B cell (primary cell): ENCODE results near the gene GSTP1. TPM values are rescaled to one million over a fixed set of nuclear protein-coding genes. Genes with fewer than 3 reads are reported as not detected.

ENCODE experiments used
- ATAC-seq: fragments of 200-7000 bp; cut with Tn5 transposase; one replicate; pipeline ENCODE4 v1.10.0; 2021; ENCODE audit warnings: low read depth, mild to moderate bottlenecking, moderate number of reproducible peaks, moderate library complexity
- CTCF ChIA-PET: fragments of 350-600 bp; sonication (Branson Sonifier 250); formaldehyde crosslinking; loops from one replicate; lab custom pipeline; 2021; ENCODE audit warnings: antibody characterized with exemption, inconsistent platforms; lab: Charles Lee
- POLR2A ChIA-PET: fragments of 350-600 bp; sonication (Branson Sonifier 250); formaldehyde crosslinking; loops from one replicate; lab custom pipeline; 2021; ENCODE audit warnings: antibody characterized with exemption; lab: Charles Lee
- DNase-seq: peaks from one replicate; pipeline ENCODE4 v3.0.0; 2013
- H2AFZ ChIP-seq: 2 replicates; pipeline ENCODE4 v1.6.1; 2012; ENCODE audit warnings: mild to moderate bottlenecking, low read depth, low read length; ENCODE audit not compliant: insufficient read depth, poor library complexity, severe bottlenecking
- H3K27ac ChIP-seq, 2 donors: 1 replicate in 1 of 2; 2 replicates in 1 of 2; pipeline ENCODE4 v1.5.1; 2012 to 2013; ENCODE audit warnings: low read length in 2 of 2, mild to moderate bottlenecking in 2 of 2, moderate library complexity in 1 of 2
- H3K27me3 ChIP-seq, 4 experiments: fragments of 200-600 bp in 1 of 4; sonication (generic) in 1 of 4; replicated peaks in 1 of 4; 1 replicate in 2 of 4; 2 replicates in 2 of 4; pipeline versions ENCODE4 v1.6.1 to v1.7.0; 2013 to 2016; ENCODE audit warnings: low read length in 3 of 4, mild to moderate bottlenecking in 2 of 4, mixed read lengths in 1 of 4, moderate library complexity in 1 of 4; ENCODE audit not compliant: insufficient read depth in 4 of 4, control insufficient read depth in 3 of 4; ENCODE audit errors: control extremely low read depth in 1 of 4
- H3K36me3 ChIP-seq, 2 experiments: replicated peaks in 1 of 2; 1 replicate in 1 of 2; 2 replicates in 1 of 2; pipeline versions ENCODE4 v1.6.1 to v1.7.1; 2013; ENCODE audit warnings: low read length in 1 of 2; ENCODE audit not compliant: insufficient read depth in 2 of 2, control insufficient read depth in 1 of 2; ENCODE audit errors: control extremely low read depth in 1 of 2, extremely low read depth in 1 of 2
- H3K4me1 ChIP-seq, 2 donors: fragments of 200-600 bp in 1 of 2; sonication (generic) in 1 of 2; 1 replicate in 1 of 2; 2 replicates in 1 of 2; pipeline versions ENCODE4 v1.5.1 to v1.6.1; 2013 to 2017; ENCODE audit warnings: low read length in 2 of 2; ENCODE audit not compliant: control insufficient read depth in 2 of 2, insufficient read depth in 2 of 2
- H3K4me2 ChIP-seq: replicated peaks from 2 replicates; pipeline ENCODE3; 2012; ENCODE audit warnings: mild to moderate bottlenecking, low read depth, low read length; ENCODE audit not compliant: poor library complexity, severe bottlenecking
- H3K4me3 ChIP-seq, 5 experiments: fragments of 200-600 bp in 1 of 5; sonication (generic) in 1 of 5; 1 replicate in 3 of 5; 2 replicates in 2 of 5; pipeline versions ENCODE4 v1.5.1 to v1.7.0; 2011 to 2016; ENCODE audit warnings: low read length in 4 of 5, mild to moderate bottlenecking in 4 of 5, low read depth in 2 of 5, control low read depth in 1 of 5, moderate library complexity in 1 of 5; ENCODE audit not compliant: insufficient read depth in 1 of 5; ENCODE audit errors: control extremely low read depth in 1 of 5, extremely low read depth in 1 of 5
- H3K79me2 ChIP-seq: fragments of 200-600 bp; sonication (generic); one replicate; pipeline ENCODE4 v1.6.0; 2016; ENCODE audit warnings: low read length; ENCODE audit not compliant: control insufficient read depth, insufficient read depth
- H3K9ac ChIP-seq: fragments of 200-600 bp; sonication (generic); 2 replicates; pipeline ENCODE4 v1.6.1; 2017; ENCODE audit warnings: mild to moderate bottlenecking, low read length, moderate library complexity
- H3K9me3 ChIP-seq, 3 donors: one replicate each; pipeline versions ENCODE4 v1.6.1 to v1.7.1; 2013; ENCODE audit warnings: low read length in 2 of 3; ENCODE audit not compliant: control insufficient read depth in 2 of 3, insufficient read depth in 1 of 3; ENCODE audit errors: control extremely low read depth in 1 of 3
- H4K20me1 ChIP-seq: 2 replicates; pipeline ENCODE4 v1.6.0; 2012; ENCODE audit warnings: mild to moderate bottlenecking, low read length; ENCODE audit not compliant: insufficient read depth, control insufficient read depth, poor library complexity, severe bottlenecking
- H3K27ac Mint-ChIP-seq: one replicate; pipeline ENCODE4 v1.8.0; 2021; ENCODE audit warnings: mixed read lengths
- H3K27me3 Mint-ChIP-seq: one replicate; pipeline ENCODE4 v1.8.0; 2021; ENCODE audit warnings: mixed read lengths
- H3K4me1 Mint-ChIP-seq: one replicate; pipeline ENCODE4 v1.8.0; 2021; ENCODE audit warnings: mixed read lengths
- H3K4me3 Mint-ChIP-seq: one replicate; pipeline ENCODE4 v1.8.0; 2021; ENCODE audit warnings: mixed read lengths
- H3K9me3 Mint-ChIP-seq: one replicate; pipeline ENCODE4 v1.8.0; 2022; ENCODE audit warnings: mixed read lengths; ENCODE audit not compliant: insufficient read depth
- EZH2 ChIP-seq: IDR thresholded peaks from 2 replicates; pipeline ENCODE4 v1.6.1; 2012; ENCODE audit warnings: borderline replicate concordance, low read depth, mild to moderate bottlenecking, moderate library complexity, low read length; ENCODE audit not compliant: insufficient read depth, poor library complexity, severe bottlenecking
- WGBS: methylation state at CpG from one replicate; pipeline ENCODE4 v1.1.5; 2013; ENCODE audit warnings: missing lambda C conversion rate; ENCODE audit not compliant: insufficient coverage; 5-methylcytosine and 5-hydroxymethylcytosine counted together
- intact Hi-C: fragments of 100-400 bp; cut with micrococcal nuclease; formaldehyde crosslinking; loops from one replicate; pipeline ENCODE4 v1.10.0; 2022
- polyA plus RNA-seq: library from polyadenylated mRNA; depleted of rRNA; stranded (reverse); fragments of >200 nt; gene quantifications from 2 replicates; pipeline ENCODE4 v1.2.3, GENCODE V29; 2012
- total RNA-seq, 2 donors: library from RNA; stranded (reverse); fragments of 120-200 nt in 1 of 2; gene quantifications; 1 replicate in 1 of 2; 2 replicates in 1 of 2; pipeline versions ENCODE4 v1.2.3 to v1.2.4, GENCODE V29; 2013 to 2022
- TF ChIP-seq, protein P1 (sequence below): fragments of 200-600 bp; IDR thresholded peaks from one replicate; pipeline ENCODE4 v1.8.0; 2022; ENCODE audit warnings: antibody characterized with exemption, mild to moderate bottlenecking

Gene GSTP1
- total and polyA plus RNA-seq, 2 donors (not counting 1 experiment from before 2014, with no cell fraction given) = 200 to 313 TPM

DNA sequence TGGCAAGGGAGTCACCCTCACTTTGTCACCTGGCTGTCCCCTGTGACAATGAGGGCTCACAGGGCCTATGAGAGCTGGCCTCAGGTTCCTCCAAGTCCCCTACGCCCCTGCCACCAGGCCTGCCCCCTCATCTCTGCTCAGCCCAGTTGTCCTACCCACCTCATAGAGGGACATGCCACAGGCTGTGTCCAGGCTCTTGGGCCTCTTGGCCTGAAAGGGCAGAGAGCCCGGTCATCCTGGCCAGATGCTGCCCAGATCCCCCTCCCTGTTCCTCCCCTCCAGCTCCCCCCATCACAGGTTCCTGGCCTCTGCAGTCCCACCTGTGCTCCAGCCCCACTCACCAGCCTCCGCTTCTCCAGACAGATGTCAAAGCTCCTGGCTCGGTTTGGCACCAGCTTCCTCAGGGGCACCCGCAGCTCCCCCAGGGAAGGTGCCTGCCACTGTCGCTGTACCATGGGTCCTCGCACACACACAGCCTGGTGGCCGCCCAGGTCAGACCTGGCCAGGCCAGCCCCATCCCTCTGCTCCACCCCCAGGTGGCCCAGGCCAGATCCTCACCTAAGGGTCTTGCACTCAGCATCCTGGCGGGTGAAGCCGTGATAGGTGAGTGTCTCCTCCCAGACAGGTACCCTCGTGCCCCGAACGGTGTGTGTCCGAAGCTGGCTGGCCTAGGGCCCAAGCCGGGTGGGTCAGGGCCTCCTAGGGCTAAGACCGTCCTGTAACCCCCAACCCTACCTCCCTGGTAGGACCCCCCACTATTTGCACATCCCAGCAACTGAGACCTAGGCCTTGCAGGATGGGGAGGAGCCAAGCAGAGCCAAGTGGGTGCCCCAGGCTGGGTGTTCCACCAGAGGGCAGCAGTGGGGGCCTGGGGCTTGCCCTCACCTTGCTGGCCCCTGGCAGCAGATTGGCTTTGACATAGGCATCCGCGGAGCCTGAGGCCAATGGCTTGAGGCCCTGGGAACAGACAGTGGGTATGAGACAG, 31.4 kb downstream of the GSTP1 start:
- ATAC-seq = no peak
- Histone ChIP-seq H4K20me1 (no peaks in the 10 kb centered on the region), H3K27ac (peak overlapping the region; percentile 97 to 98), H3K4me3 (peak overlapping the region in 3 of 5 experiments; percentile 43 to 58 (median 56)), H3K4me2 (peak overlapping the region; percentile 79), H3K36me3 (peaks cover 0 to 26% of the 10 kb centered on the region in 2 experiments), H3K27me3 (no peaks in the 10 kb centered on the region), H3K79me2 (no peaks in the 10 kb centered on the region), H3K4me1 (peaks cover 32 to 38% of the 10 kb centered on the region in 2 donors), H3K9ac (peak overlapping the region; percentile 65), H3K9me3 (no peaks in the 10 kb centered on the region), H2AFZ (peak overlapping the region; percentile 79)
- peak; percentile 27 for DNase-seq
- ChIA-PET CTCF (interaction anchor here (0.6 to 8.0 kb wide), 14 partner anchors 12 to 52 kb away, joined by 3 to 85 read pairs (median 5); partner anchors contain the start of genes GSTP1 and NUDT8), POLR2A (interaction anchor here (0.5 to 3.8 kb wide), 11 partner anchors 14 to 1020 kb away, joined by 3 to 31 read pairs (median 4); partner anchors contain the start of genes GSTP1 and NUDT8)
- Mint-ChIP-seq H3K9me3 (no peaks in the 10 kb centered on the region), H3K27me3 (no peaks in the 10 kb centered on the region), H3K4me1 (peaks cover 45% of the 10 kb centered on the region), H3K4me3 (peak overlapping the region; percentile 83), H3K27ac (peak overlapping the region; percentile 99)
- 90% methylated on average over 18 of the region's 18 CpGs for WGBS
- TF ChIP-seq, protein P1, sequence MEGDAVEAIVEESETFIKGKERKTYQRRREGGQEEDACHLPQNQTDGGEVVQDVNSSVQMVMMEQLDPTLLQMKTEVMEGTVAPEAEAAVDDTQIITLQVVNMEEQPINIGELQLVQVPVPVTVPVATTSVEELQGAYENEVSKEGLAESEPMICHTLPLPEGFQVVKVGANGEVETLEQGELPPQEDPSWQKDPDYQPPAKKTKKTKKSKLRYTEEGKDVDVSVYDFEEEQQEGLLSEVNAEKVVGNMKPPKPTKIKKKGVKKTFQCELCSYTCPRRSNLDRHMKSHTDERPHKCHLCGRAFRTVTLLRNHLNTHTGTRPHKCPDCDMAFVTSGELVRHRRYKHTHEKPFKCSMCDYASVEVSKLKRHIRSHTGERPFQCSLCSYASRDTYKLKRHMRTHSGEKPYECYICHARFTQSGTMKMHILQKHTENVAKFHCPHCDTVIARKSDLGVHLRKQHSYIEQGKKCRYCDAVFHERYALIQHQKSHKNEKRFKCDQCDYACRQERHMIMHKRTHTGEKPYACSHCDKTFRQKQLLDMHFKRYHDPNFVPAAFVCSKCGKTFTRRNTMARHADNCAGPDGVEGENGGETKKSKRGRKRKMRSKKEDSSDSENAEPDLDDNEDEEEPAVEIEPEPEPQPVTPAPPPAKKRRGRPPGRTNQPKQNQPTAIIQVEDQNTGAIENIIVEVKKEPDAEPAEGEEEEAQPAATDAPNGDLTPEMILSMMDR = peak; percentile 40
- TF ChIP-seq EZH2 = no peak
- intact Hi-C loops = loop anchor here (1.0 to 5.0 kb wide), 4 partner anchors 9 to 32 kb away; partner anchors contain the start of genes GSTP1, NDUFV1 and NUDT8
